Testis (tissue), 3 donors: Measurements from ENCODE around the gene ARHGEF28. TPM values are rescaled to one million over a fixed set of nuclear protein-coding genes. Genes with fewer than 3 reads are reported as not detected.
A peak's percentile ranks its signal among the peaks of the same experiment; 100 is the strongest.

ENCODE experiments used
- DNase-seq: peaks from one replicate; pipeline ENCODE4 v3.0.0-alpha.2; 2019
- H3K27ac ChIP-seq, 2 donors: fragments of 200-600 bp; sonication (generic); one replicate each; pipeline ENCODE4 v1.5.1; 2019
- H3K27me3 ChIP-seq: fragments of 200-600 bp; sonication (generic); one replicate; pipeline ENCODE4 v1.5.1; 2019
- H3K36me3 ChIP-seq: fragments of 200-600 bp; sonication (generic); one replicate; pipeline ENCODE4 v1.5.1; 2017; ENCODE audit warnings: low read depth; ENCODE audit errors: missing control alignments
- H3K4me1 ChIP-seq: fragments of 200-600 bp; sonication (generic); one replicate; pipeline ENCODE4 v1.5.1; 2019
- H3K4me3 ChIP-seq, 2 donors: fragments of 200-600 bp; sonication (generic); one replicate each; pipeline ENCODE4 v1.5.1; 2017 to 2019
- H3K9me3 ChIP-seq: fragments of 200-600 bp; sonication (generic); one replicate; pipeline ENCODE4 v1.5.1; 2017
- CTCF ChIP-seq, 3 experiments: fragments of 450-650 bp in 2 of 3; fragments of 200-600 bp in 1 of 3; sonication (generic) in 1 of 3; IDR thresholded peaks; one replicate each; pipeline ENCODE4 v1.5.1; 2016 to 2019; ENCODE audit warnings: antibody characterized with exemption in 3 of 3, mild to moderate bottlenecking in 2 of 3, moderate library complexity in 1 of 3
- POLR2A ChIP-seq: fragments of 450-650 bp; IDR thresholded peaks from one replicate; pipeline ENCODE4 v1.6.1; 2017; ENCODE audit warnings: antibody characterized with exemption, mild to moderate bottlenecking, moderate library complexity
- WGBS, 2 donors: methylation state at CpG; one replicate each; pipeline ENCODE4 v1.1.5; 2018; 5-methylcytosine and 5-hydroxymethylcytosine counted together
- intact Hi-C: fragments of 100-400 bp; cut with DNase I; formaldehyde crosslinking; loops from one replicate; pipeline ENCODE4 v1.15.1; 2023; ENCODE audit warnings: low total_unique reads
- polyA plus RNA-seq: library from polyadenylated mRNA; stranded (reverse); fragments of 350-450 nt; fragmentation: Illumina TruSeq; extraction: RNeasy Lipid Tissue Mini Kit (QIAGEN cat#74804); gene quantifications from one replicate; pipeline ENCODE4 v1.2.3, GENCODE V29; 2014; ENCODE audit warnings: low read depth, low replicate concordance; ENCODE audit not compliant: insufficient read depth
- total RNA-seq, 2 donors: library from RNA; depleted of rRNA; stranded (reverse); fragments of >200 nt; gene quantifications; one replicate each; pipeline ENCODE4 v1.2.3, GENCODE V29; 2016

The ARHGEF28 gene
- total and polyA plus RNA-seq, 3 donors from 2014 or later: 3.9 to 8.7 (median 8.0) TPM

GRCh38 chr5:73901043-73901442, 275.0 kb downstream of the ARHGEF28 start:
- no peak for DNase-seq
- no peaks in the 10 kb centered on the region for H3K27me3 ChIP-seq
- no peak for TF ChIP-seq POLR2A
- no peak for TF ChIP-seq CTCF (IDR thresholded peaks at IDR 0.05)
- no peaks in the 10 kb centered on the region for H3K36me3 ChIP-seq
- no peaks in the 10 kb centered on the region for H3K4me1 ChIP-seq
- no peak overlapping the region for H3K27ac ChIP-seq
- H3K9me3 ChIP-seq: no peaks in the 10 kb centered on the region
- intact Hi-C loops: loop anchor here (5.0 kb wide), 1 partner anchor 741 kb away; the partner anchor contains the start of gene ENC1
- WGBS, 2 donors: 70 to 85% methylated on average over 13 of the region's 13 CpGs
- no peak overlapping the region for H3K4me3 ChIP-seq

- no peaks in the 10 kb centered on the region for H3K36me3 ChIP-seq
- no peaks in the 10 kb centered on the region for H3K9me3 ChIP-seq
- 69 to 73% methylated on average over 4 of the region's 4 CpGs for WGBS, 2 donors
- TF ChIP-seq CTCF (IDR thresholded peaks at IDR 0.05) (no peak), POLR2A (no peak)
- H3K27me3 ChIP-seq: no peaks in the 10 kb centered on the region
- DNase-seq: no peak
- intact Hi-C loops: loop anchor here (5.0 kb wide), 1 partner anchor 741 kb away; the partner anchor contains the start of gene ENC1
- no peak overlapping the region for H3K27ac ChIP-seq
- H3K4me3 ChIP-seq: no peak overlapping the region
- no peaks in the 10 kb centered on the region for H3K4me1 ChIP-seq
These were observed 275.5 kb downstream of the ARHGEF28 start for GRCh38 chr5:73901455-73901854.

DNA sequence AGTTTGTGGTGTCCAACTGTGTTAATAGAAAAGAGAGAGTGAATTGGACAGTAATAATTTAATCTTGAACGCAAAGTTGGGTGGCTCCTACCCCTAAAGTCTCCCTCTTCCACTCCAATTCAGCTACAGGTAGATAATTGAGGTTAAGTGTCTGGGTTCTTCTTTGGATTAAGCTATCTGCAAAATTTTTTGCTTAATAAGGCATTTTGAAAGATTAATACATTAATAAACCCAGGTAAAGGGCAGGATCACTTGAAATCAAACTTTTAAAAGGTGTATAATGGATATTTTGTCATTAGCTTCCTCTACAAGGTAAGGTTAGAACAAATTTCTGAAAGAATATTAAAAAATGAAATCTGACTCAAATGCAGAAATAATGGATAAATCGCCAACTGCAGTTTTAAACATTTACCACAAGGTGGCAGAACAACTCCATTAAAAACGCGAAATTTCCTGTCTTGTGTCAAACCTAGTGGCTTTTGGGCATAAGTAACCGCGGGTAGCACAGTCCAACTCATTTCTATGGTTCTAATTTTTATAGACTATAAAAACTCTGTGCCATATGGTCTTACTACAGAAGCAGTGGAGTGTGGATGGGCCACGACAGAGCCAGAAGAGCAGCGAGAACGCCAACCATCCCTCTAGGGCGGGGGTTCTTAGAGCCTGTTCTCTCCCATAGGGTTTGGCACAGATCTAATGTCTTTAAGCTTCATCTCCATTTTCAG, 276.5 kb downstream of the ARHGEF28 start:
- WGBS, 2 donors: 25 to 30% methylated on average over 10 of the region's 10 CpGs
- H3K27ac ChIP-seq: no peak overlapping the region
- DNase-seq: peak; percentile 21

GRCh38 chr5:73903169-73903568, 277.2 kb downstream of the ARHGEF28 start:
- H3K27me3 ChIP-seq: no peaks in the 10 kb centered on the region
- TF ChIP-seq POLR2A (no peak), CTCF (IDR thresholded peaks at IDR 0.05) (no peak)
- intact Hi-C loops: loop anchor here (5.0 kb wide), 1 partner anchor 739 kb away; the partner anchor contains the start of gene ENC1
- H3K27ac ChIP-seq: no peak overlapping the region
- no peak overlapping the region for H3K4me3 ChIP-seq
- no peaks in the 10 kb centered on the region for H3K9me3 ChIP-seq
- WGBS, 2 donors: 68 to 86% methylated on average over 9 of the region's 9 CpGs
- DNase-seq: no peak
- no peaks in the 10 kb centered on the region for H3K36me3 ChIP-seq
- H3K4me1 ChIP-seq: no peaks in the 10 kb centered on the region

More for the DNA sequence above, 276.5 kb downstream of the ARHGEF28 start:
- no peak overlapping the region for H3K4me3 ChIP-seq
- TF ChIP-seq POLR2A (no peak), CTCF (IDR thresholded peaks at IDR 0.05) (peak; percentile 87 to 95 (median 95))
- H3K27me3 ChIP-seq: no peaks in the 10 kb centered on the region
- intact Hi-C loops: loop anchor here (5.0 kb wide), 1 partner anchor 740 kb away; the partner anchor contains the start of gene ENC1
- no peaks in the 10 kb centered on the region for H3K36me3 ChIP-seq
- H3K4me1 ChIP-seq: no peaks in the 10 kb centered on the region
- no peaks in the 10 kb centered on the region for H3K9me3 ChIP-seq

DNA sequence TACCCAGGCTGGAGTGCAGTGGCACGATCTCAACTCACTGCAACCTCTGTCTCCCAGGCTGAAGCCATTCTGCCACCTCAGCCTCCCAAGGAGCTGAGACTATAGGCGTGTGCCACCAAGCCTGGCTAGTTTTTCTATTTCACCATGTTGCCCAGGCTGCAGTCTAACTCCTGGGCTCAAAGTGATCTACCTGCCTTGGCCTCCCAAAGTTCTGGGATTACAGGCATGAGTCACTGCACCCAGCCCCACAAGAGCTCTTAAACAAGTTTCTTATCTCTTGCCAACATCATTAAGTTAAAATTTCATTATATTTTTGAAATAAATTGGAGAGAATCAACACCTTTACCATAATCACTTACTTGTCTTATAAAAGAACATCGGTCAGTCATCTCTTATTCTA, 280.3 kb downstream of the ARHGEF28 start:
- H3K27ac ChIP-seq: no peak overlapping the region
- H3K4me1 ChIP-seq: no peaks in the 10 kb centered on the region
- H3K36me3 ChIP-seq: no peaks in the 10 kb centered on the region
- WGBS, 2 donors: 81 to 83% methylated on average over 3 of the region's 3 CpGs
- H3K4me3 ChIP-seq: no peak overlapping the region
- H3K9me3 ChIP-seq: no peaks in the 10 kb centered on the region
- no peak for DNase-seq
- no peaks in the 10 kb centered on the region for H3K27me3 ChIP-seq
- intact Hi-C loops: no loop called here
- TF ChIP-seq CTCF (IDR thresholded peaks at IDR 0.05): no peak
